ENCODE measurements around the gene ITPKC. TPM values are rescaled to one million over a fixed set of nuclear protein-coding genes. Genes with fewer than 3 reads are reported as not detected.

ITPKC gene
- total and polyA plus RNA-seq, 9 of the 15 experiments (the other 6 are each of a cell fraction or from before 2014, with no cell fraction given): 0.08 to 9.3 (median 5.8) TPM

DNA sequence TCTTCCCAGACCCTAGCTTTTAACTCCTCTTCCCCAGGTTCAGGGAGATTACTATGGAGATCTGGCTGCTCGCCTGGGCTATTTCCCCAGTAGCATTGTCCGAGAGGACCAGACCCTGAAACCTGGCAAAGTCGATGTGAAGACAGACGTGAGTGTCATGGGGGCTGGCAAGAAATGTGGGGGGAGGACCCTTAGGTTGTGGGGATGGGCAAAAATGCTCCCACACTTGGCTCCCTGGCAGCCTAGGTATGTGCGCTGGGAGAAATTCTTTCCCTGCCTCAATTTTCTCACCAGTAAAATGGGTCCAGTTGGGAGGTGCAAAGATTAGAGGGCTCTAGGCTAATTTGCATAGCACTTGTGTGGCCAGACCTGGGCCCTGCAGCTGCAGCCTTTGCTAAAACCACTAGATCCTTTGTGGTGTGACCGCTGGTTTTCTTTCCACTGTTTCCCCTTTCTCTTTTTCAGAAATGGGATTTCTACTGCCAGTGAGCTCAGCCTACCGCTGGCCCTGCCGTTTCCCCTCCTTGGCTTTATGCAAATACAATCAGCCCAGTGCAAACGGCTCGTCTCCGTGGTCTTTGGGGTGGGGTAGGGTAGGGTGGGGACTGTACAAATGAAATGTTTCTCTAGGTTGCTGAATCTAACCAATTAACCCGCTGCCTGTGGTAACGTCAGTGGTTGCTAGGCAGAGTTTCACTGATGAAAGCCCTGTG is 60.2 kb downstream of the ITPKC start (continued):
- no peak for TF ChIP-seq FOXJ3 (CRISPR knock-in tag; IDR thresholded peaks at IDR 0.05)
- 0 out of 2 replicates have a peak, but pooled peaks have one; percentile 78 for TF ChIP-seq PTBP1 (IDR thresholded peaks at IDR 0.05; ENCODE audit: low read depth, low read length)
- TF ChIP-seq ZNF134 (CRISPR knock-in tag; conservative IDR thresholded peaks at IDR 0.05): no peak
- no peak for TF ChIP-seq ERF (CRISPR knock-in tag; IDR thresholded peaks at IDR 0.05)
- TF ChIP-seq ZZZ3 (IDR thresholded peaks at IDR 0.05): no peak
- TF ChIP-seq NCOA6 (IDR thresholded peaks at IDR 0.05): no peak
- peak; percentile 62 to 86; a peak in 2 of 4 replicates for TF ChIP-seq RCOR1 (IDR thresholded peaks at IDR 0.05; ENCODE audit: borderline replicate concordance in 1 of 2, low read depth in 2 of 2, low read length in 2 of 2)
- TF ChIP-seq JUND (IDR thresholded peaks at IDR 0.05; ENCODE audit: borderline replicate concordance, low read depth, low read length): no peak
- 0 out of 3 replicates have a peak, but pooled peaks have one; percentile 18 for TF ChIP-seq JUND (tag; IDR thresholded peaks at IDR 0.05; ENCODE audit: borderline replicate concordance, low read depth, low read length)
- no peak for TF ChIP-seq CREBBP (IDR thresholded peaks at IDR 0.05; ENCODE audit: low read depth, low read length)
- no peak for TF ChIP-seq RB1 (IDR thresholded peaks at IDR 0.05; ENCODE audit: low read depth)
- TF ChIP-seq SNRNP70 (optimal IDR thresholded peaks at IDR 0.05; ENCODE audit: low read depth, low read length): no peak
- TF ChIP-seq, protein P1, sequence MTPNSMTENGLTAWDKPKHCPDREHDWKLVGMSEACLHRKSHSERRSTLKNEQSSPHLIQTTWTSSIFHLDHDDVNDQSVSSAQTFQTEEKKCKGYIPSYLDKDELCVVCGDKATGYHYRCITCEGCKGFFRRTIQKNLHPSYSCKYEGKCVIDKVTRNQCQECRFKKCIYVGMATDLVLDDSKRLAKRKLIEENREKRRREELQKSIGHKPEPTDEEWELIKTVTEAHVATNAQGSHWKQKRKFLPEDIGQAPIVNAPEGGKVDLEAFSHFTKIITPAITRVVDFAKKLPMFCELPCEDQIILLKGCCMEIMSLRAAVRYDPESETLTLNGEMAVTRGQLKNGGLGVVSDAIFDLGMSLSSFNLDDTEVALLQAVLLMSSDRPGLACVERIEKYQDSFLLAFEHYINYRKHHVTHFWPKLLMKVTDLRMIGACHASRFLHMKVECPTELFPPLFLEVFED (CRISPR knock-in tag; conservative IDR thresholded peaks at IDR 0.05): no peak
- TF ChIP-seq HDAC2 (IDR thresholded peaks at IDR 0.05): peak; percentile 95
- TF ChIP-seq GATA2 (CRISPR knock-in tag; IDR thresholded peaks at IDR 0.05): no peak
- no peak for TF ChIP-seq IFI16 (CRISPR knock-in tag; IDR thresholded peaks at IDR 0.05)
- TF ChIP-seq, protein P2, sequence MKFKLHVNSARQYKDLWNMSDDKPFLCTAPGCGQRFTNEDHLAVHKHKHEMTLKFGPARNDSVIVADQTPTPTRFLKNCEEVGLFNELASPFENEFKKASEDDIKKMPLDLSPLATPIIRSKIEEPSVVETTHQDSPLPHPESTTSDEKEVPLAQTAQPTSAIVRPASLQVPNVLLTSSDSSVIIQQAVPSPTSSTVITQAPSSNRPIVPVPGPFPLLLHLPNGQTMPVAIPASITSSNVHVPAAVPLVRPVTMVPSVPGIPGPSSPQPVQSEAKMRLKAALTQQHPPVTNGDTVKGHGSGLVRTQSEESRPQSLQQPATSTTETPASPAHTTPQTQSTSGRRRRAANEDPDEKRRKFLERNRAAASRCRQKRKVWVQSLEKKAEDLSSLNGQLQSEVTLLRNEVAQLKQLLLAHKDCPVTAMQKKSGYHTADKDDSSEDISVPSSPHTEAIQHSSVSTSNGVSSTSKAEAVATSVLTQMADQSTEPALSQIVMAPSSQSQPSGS (CRISPR knock-in tag; IDR thresholded peaks at IDR 0.05): no peak
- TF ChIP-seq MYC (IDR thresholded peaks at IDR 0.05; ENCODE audit: low read depth, low read length): no peak
- no peak for TF ChIP-seq MYC (CRISPR knock-in tag; IDR thresholded peaks at IDR 0.05; ENCODE audit: borderline replicate concordance, low read depth)
- no peak for TF ChIP-seq OTX1 (CRISPR knock-in tag; IDR thresholded peaks at IDR 0.05)
- TF ChIP-seq, protein P3, sequence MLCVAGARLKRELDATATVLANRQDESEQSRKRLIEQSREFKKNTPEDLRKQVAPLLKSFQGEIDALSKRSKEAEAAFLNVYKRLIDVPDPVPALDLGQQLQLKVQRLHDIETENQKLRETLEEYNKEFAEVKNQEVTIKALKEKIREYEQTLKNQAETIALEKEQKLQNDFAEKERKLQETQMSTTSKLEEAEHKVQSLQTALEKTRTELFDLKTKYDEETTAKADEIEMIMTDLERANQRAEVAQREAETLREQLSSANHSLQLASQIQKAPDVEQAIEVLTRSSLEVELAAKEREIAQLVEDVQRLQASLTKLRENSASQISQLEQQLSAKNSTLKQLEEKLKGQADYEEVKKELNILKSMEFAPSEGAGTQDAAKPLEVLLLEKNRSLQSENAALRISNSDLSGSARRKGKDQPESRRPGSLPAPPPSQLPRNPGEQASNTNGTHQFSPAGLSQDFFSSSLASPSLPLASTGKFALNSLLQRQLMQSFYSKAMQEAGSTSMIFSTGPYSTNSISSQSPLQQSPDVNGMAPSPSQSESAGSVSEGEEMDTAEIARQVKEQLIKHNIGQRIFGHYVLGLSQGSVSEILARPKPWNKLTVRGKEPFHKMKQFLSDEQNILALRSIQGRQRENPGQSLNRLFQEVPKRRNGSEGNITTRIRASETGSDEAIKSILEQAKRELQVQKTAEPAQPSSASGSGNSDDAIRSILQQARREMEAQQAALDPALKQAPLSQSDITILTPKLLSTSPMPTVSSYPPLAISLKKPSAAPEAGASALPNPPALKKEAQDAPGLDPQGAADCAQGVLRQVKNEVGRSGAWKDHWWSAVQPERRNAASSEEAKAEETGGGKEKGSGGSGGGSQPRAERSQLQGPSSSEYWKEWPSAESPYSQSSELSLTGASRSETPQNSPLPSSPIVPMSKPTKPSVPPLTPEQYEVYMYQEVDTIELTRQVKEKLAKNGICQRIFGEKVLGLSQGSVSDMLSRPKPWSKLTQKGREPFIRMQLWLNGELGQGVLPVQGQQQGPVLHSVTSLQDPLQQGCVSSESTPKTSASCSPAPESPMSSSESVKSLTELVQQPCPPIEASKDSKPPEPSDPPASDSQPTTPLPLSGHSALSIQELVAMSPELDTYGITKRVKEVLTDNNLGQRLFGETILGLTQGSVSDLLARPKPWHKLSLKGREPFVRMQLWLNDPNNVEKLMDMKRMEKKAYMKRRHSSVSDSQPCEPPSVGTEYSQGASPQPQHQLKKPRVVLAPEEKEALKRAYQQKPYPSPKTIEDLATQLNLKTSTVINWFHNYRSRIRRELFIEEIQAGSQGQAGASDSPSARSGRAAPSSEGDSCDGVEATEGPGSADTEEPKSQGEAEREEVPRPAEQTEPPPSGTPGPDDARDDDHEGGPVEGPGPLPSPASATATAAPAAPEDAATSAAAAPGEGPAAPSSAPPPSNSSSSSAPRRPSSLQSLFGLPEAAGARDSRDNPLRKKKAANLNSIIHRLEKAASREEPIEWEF (CRISPR knock-in tag; IDR thresholded peaks at IDR 0.05): no peak
